ENCODE results near the gene GHR. TPM values are rescaled to one million over a fixed set of nuclear protein-coding genes. Genes with fewer than 3 reads are reported as not detected.

GHR gene
- total and polyA plus RNA-seq, 2 donors from 2014 or later = 3.7 to 6.5 TPM

DNA sequence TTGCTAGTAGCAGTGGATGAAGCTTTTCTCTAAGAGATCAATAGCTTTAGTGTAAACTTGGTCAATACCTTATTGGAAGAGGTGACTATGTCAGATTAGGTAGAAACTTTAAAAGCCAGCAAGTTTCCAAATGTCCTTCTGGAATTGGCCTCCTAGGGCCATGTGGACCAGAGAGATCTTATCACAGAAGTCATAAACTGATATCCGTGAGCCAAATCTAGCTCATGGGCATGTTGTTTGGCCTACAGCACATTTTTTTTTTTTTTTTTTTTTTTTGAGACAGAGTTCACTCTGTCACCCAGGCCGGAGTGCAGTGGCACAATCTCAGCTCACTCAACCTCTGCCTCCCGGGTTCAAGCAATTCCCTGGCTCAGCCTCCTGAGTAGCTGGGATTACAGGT lies 175.9 kb downstream of the GHR start:
- no peak overlapping the region for H3K9ac ChIP-seq (ENCODE audit: low read length in 3 of 3)
- no peaks in the 10 kb centered on the region for H3K27me3 ChIP-seq (ENCODE audit: control insufficient read depth, insufficient read depth, low read length)
- intact Hi-C loops (cut with DNase I) = no loop called here
- no peak for FAIRE-seq
- H3K4me1 ChIP-seq (ENCODE audit: control insufficient read depth in 2 of 3, insufficient read depth in 2 of 3, low read depth in 1 of 3, low read length in 3 of 3) = peaks cover 0 to 5% (median 2%) of the 10 kb centered on the region in 3 donors
- no peak overlapping the region for H3K27ac ChIP-seq (ENCODE audit: low read depth in 2 of 2, low read length in 2 of 2)
- no peak for DNase-seq
- no peak overlapping the region for H3K4me3 ChIP-seq (ENCODE audit: low read length in 3 of 3)
- no peaks in the 10 kb centered on the region for H3K9me3 ChIP-seq (ENCODE audit: control insufficient read depth in 2 of 3, insufficient read depth in 1 of 3, low read length in 3 of 3)
- TF ChIP-seq, protein P1, sequence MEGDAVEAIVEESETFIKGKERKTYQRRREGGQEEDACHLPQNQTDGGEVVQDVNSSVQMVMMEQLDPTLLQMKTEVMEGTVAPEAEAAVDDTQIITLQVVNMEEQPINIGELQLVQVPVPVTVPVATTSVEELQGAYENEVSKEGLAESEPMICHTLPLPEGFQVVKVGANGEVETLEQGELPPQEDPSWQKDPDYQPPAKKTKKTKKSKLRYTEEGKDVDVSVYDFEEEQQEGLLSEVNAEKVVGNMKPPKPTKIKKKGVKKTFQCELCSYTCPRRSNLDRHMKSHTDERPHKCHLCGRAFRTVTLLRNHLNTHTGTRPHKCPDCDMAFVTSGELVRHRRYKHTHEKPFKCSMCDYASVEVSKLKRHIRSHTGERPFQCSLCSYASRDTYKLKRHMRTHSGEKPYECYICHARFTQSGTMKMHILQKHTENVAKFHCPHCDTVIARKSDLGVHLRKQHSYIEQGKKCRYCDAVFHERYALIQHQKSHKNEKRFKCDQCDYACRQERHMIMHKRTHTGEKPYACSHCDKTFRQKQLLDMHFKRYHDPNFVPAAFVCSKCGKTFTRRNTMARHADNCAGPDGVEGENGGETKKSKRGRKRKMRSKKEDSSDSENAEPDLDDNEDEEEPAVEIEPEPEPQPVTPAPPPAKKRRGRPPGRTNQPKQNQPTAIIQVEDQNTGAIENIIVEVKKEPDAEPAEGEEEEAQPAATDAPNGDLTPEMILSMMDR (IDR thresholded peaks at IDR 0.05; ENCODE audit: borderline replicate concordance, extremely low read depth, insufficient read depth) = no peak
- H3K36me3 ChIP-seq (ENCODE audit: control insufficient read depth in 2 of 3, insufficient read depth in 3 of 3, low read length in 3 of 3) = no peaks in the 10 kb centered on the region

DNA sequence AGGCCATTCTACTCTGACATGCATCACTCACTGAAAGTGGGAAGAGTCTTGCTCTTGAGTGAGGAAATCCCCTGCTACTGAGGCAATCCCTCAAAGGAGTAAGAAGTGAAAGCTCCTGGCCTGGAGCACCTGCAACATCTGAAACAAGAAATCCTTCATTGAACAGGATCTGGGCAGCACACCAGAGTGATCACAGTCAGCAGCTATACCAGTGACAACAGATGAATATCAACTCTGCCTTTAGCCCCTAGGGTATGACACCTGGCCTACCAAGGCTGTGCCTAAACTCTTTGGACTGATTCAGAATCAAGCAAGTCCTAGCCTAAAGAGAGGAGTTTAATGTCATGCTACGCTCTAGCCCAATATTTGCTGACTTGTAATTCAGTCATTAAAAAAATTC lies 177.2 kb downstream of the GHR start:
- H3K9me3 ChIP-seq (ENCODE audit: control insufficient read depth in 2 of 3, insufficient read depth in 1 of 3, low read length in 3 of 3) = no peaks in the 10 kb centered on the region
- no peaks in the 10 kb centered on the region for H3K36me3 ChIP-seq (ENCODE audit: control insufficient read depth in 2 of 3, insufficient read depth in 3 of 3, low read length in 3 of 3)
- no peak overlapping the region for H3K4me3 ChIP-seq (ENCODE audit: low read length in 3 of 3)
- TF ChIP-seq, protein P1 (IDR thresholded peaks at IDR 0.05; ENCODE audit: borderline replicate concordance, extremely low read depth, insufficient read depth) = no peak
- H3K27me3 ChIP-seq (ENCODE audit: control insufficient read depth, insufficient read depth, low read length) = no peaks in the 10 kb centered on the region
- DNase-seq (no peak), FAIRE-seq (no peak)
- H3K9ac ChIP-seq (ENCODE audit: low read length in 3 of 3) = no peak overlapping the region
- H3K4me1 ChIP-seq (ENCODE audit: control insufficient read depth in 2 of 3, insufficient read depth in 2 of 3, low read depth in 1 of 3, low read length in 3 of 3) = peaks cover 0 to 7% (median 5%) of the 10 kb centered on the region in 3 donors
- intact Hi-C loops (cut with DNase I) = no loop called here
- H3K27ac ChIP-seq (ENCODE audit: low read depth in 2 of 2, low read length in 2 of 2) = no peak overlapping the region

DNA sequence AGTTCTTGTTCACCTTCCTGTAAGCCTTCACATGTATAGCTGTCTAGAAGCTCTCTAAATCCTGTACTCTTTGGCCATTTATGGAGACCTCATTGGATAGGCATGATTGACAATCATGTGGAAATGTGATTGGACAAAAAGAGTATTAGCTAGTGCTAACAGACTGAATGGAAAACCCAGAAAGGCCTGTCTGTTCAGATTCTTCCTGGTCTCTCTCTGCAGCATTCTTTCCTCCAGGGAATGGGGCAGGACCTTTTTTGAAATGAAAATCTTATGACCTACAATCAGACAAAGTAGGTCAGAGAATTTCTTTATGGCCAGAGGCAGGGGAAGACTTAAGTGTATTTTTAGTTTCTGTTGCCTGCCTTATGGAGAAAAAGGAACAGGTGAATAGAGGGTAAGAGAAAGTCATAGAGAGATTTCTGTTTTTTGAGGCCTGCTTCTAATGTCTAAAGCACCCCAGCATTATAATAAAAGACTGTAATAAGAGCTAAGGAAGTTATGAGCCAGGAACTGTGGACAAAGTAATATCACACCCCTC lies 181.0 kb downstream of the GHR start:
- H3K4me3 ChIP-seq (ENCODE audit: low read length in 3 of 3) = no peak overlapping the region
- H3K9ac ChIP-seq (ENCODE audit: low read length in 3 of 3) = no peak overlapping the region
- DNase-seq = no peak
- H3K27ac ChIP-seq (ENCODE audit: low read depth in 2 of 2, low read length in 2 of 2) = no peak overlapping the region
- no peaks in the 10 kb centered on the region for H3K9me3 ChIP-seq (ENCODE audit: control insufficient read depth in 2 of 3, insufficient read depth in 1 of 3, low read length in 3 of 3)
- H3K36me3 ChIP-seq (ENCODE audit: control insufficient read depth in 2 of 3, insufficient read depth in 3 of 3, low read length in 3 of 3) = no peaks in the 10 kb centered on the region
- H3K4me1 ChIP-seq (ENCODE audit: control insufficient read depth in 2 of 3, insufficient read depth in 2 of 3, low read depth in 1 of 3, low read length in 3 of 3) = peaks cover 0 to 14% (median 6%) of the 10 kb centered on the region in 3 donors
- TF ChIP-seq, protein P1 (IDR thresholded peaks at IDR 0.05; ENCODE audit: borderline replicate concordance, extremely low read depth, insufficient read depth) = no peak
- H3K27me3 ChIP-seq (ENCODE audit: control insufficient read depth, insufficient read depth, low read length) = no peaks in the 10 kb centered on the region
- no peak for FAIRE-seq
- intact Hi-C loops (cut with DNase I) = no loop called here

DNA sequence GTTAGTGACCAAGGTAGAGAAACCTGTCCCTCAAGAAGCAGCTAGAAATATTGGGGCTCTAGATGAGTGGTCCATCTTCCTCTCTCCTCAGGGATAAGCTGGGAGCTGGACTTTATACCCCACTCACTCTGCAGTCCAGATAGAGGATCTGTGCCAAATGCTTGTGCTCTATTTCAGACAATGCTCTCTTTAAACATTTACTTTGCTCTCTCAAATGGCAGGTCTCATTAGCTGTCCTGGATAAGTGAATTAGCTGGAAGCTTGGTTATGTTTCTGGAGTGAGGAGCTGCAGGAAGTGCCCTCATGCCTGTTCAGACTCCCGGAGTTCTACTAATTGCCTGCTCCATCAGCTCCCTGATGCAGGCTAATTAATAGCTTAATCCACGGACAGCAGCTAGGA lies 182.3 kb downstream of the GHR start:
- no peak for DNase-seq
- no peaks in the 10 kb centered on the region for H3K27me3 ChIP-seq (ENCODE audit: control insufficient read depth, insufficient read depth, low read length)
- intact Hi-C loops (cut with DNase I) = no loop called here
- no peak for FAIRE-seq
- H3K4me1 ChIP-seq (ENCODE audit: control insufficient read depth in 2 of 3, insufficient read depth in 2 of 3, low read depth in 1 of 3, low read length in 3 of 3) = peaks cover 0 to 14% (median 6%) of the 10 kb centered on the region in 3 donors
- H3K4me3 ChIP-seq (ENCODE audit: low read length in 3 of 3) = peak overlapping the region in 2 of 3 donors; percentile 18 to 40
- TF ChIP-seq, protein P1 (IDR thresholded peaks at IDR 0.05; ENCODE audit: borderline replicate concordance, extremely low read depth, insufficient read depth) = no peak
- H3K27ac ChIP-seq (ENCODE audit: low read depth in 2 of 2, low read length in 2 of 2) = no peak overlapping the region
- H3K9ac ChIP-seq (ENCODE audit: low read length in 3 of 3) = no peak overlapping the region
- no peaks in the 10 kb centered on the region for H3K9me3 ChIP-seq (ENCODE audit: control insufficient read depth in 2 of 3, insufficient read depth in 1 of 3, low read length in 3 of 3)
- H3K36me3 ChIP-seq (ENCODE audit: control insufficient read depth in 2 of 3, insufficient read depth in 3 of 3, low read length in 3 of 3) = no peaks in the 10 kb centered on the region
